Lung (tissue), 12 donors: ENCODE results near the gene CUL7. TPM values are rescaled to one million over a fixed set of nuclear protein-coding genes. Genes with fewer than 3 reads are reported as not detected.
"Not testable (repeated sequence)": the region's sequence is repeated elsewhere in the genome, so short reads cannot be mapped to it uniquely, and the experiment has no call there.

Experiments
- ATAC-seq: fragments of 200-7000 bp; cut with Tn5 transposase; one replicate; pipeline ENCODE4 v1.9.1; 2020; ENCODE audit warnings: moderate number of reproducible peaks; ENCODE audit not compliant: insufficient read depth, low FRiP score
- DNase-seq, 3 donors: peaks; one replicate each; pipeline ENCODE4 v3.0.0-alpha.2; 2013 to 2017
- H3K27ac ChIP-seq, 2 donors: one replicate each; pipeline ENCODE4 v1.5.1; 2013; ENCODE audit warnings: mild to moderate bottlenecking in 2 of 2, moderate library complexity in 2 of 2, control low read depth in 1 of 2, inconsistent platforms in 1 of 2, low read depth in 1 of 2, low read length in 1 of 2
- H3K27me3 ChIP-seq, 3 donors: one replicate each; pipeline ENCODE4 v1.5.1; 2013; ENCODE audit warnings: low read length in 2 of 3; ENCODE audit not compliant: control insufficient read depth in 3 of 3, insufficient read depth in 3 of 3
- H3K36me3 ChIP-seq, 4 donors: one replicate each; pipeline ENCODE4 v1.5.1; 2013; ENCODE audit warnings: low read length in 4 of 4, mild to moderate bottlenecking in 1 of 4, moderate library complexity in 1 of 4; ENCODE audit not compliant: control insufficient read depth in 4 of 4, insufficient read depth in 4 of 4
- H3K4me1 ChIP-seq, 5 donors: one replicate each; pipeline ENCODE4 v1.5.1; 2013; ENCODE audit warnings: low read length in 5 of 5, mild to moderate bottlenecking in 2 of 5, moderate library complexity in 1 of 5; ENCODE audit not compliant: control insufficient read depth in 5 of 5, insufficient read depth in 5 of 5
- H3K4me3 ChIP-seq: one replicate; pipeline ENCODE4 v1.5.1; 2013; ENCODE audit warnings: mild to moderate bottlenecking, control low read depth, moderate library complexity
- H3K9ac ChIP-seq, 2 donors: one replicate each; pipeline ENCODE4 v1.5.1; 2013; ENCODE audit warnings: low read length in 2 of 2, control low read depth in 1 of 2; ENCODE audit not compliant: insufficient read depth in 1 of 2
- H3K9me3 ChIP-seq, 4 donors: one replicate each; pipeline ENCODE4 v1.5.1; 2013; ENCODE audit warnings: low read length in 3 of 4, mild to moderate bottlenecking in 1 of 4, moderate library complexity in 1 of 4; ENCODE audit not compliant: control insufficient read depth in 4 of 4, insufficient read depth in 3 of 4
- CTCF ChIP-seq: IDR thresholded peaks from 2 replicates; pipeline ENCODE4 v1.5.1; 2012; ENCODE audit warnings: mild to moderate bottlenecking; ENCODE audit errors: control extremely low read depth, extremely low read depth
- WGBS, 2 donors: extraction: QIAGEN DNeasy Blood & Tissue Kit; methylation state at CpG; one replicate each; pipeline ENCODE4 v1.1.7; 2013; 5-methylcytosine and 5-hydroxymethylcytosine counted together
- polyA plus RNA-seq, 2 donors: library from polyadenylated mRNA; stranded (reverse); fragments of 200-250 nt; gene quantifications; one replicate each; pipeline ENCODE4 v1.2.1, GENCODE V29; 2013
- total RNA-seq, 2 donors: library from RNA; depleted of rRNA in 1 of 2; stranded (reverse); fragments of >200 nt in 1 of 2; gene quantifications; one replicate each; pipeline ENCODE4 v1.2.1, GENCODE V29; 2014 to 2021
- donor health status: control.
- donor health status: control.
- donor health status: Bipolar disorder and iron deficiency.
- donor health status: healthy.
- donor health status: DM: yes; HTN: yes; CAD: no.

CUL7 gene
- total and polyA plus RNA-seq, 4 donors = 8.2 to 23.6 (median 15.2) TPM

GRCh38 chr6:43006251-43006650, 47.4 kb downstream of the CUL7 start:
- 96 to 97% methylated on average over 11 of the region's 11 CpGs for WGBS, 2 donors
- Histone ChIP-seq H3K27me3 (no peaks in the 10 kb centered on the region), H3K9ac (no peak overlapping the region), H3K36me3 (peaks cover 8 to 32% (median 29%) of the 10 kb centered on the region in 4 donors), H3K9me3 (no peaks in the 10 kb centered on the region), H3K27ac (no peak overlapping the region), H3K4me1 (no peaks in the 10 kb centered on the region), H3K4me3 (no peak overlapping the region)
- no peak for TF ChIP-seq CTCF
- ATAC-seq (no peak), DNase-seq (no peak)

- no peak overlapping the region for H3K27ac ChIP-seq
- WGBS, 2 donors = 92 to 97% methylated on average over 5 of the region's 5 CpGs
- no peaks in the 10 kb centered on the region for H3K27me3 ChIP-seq
- H3K4me3 ChIP-seq = no peak overlapping the region
- ATAC-seq (no peak), DNase-seq (no peak)
- TF ChIP-seq CTCF = no peak
- H3K36me3 ChIP-seq = peaks cover 4 to 28% (median 25%) of the 10 kb centered on the region in 4 donors
- no peaks in the 10 kb centered on the region for H3K4me1 ChIP-seq
- H3K9me3 ChIP-seq = no peaks in the 10 kb centered on the region
- H3K9ac ChIP-seq = no peak overlapping the region
Measured at GRCh38 chr6:43005844-43006243, 47.8 kb downstream of the CUL7 start.

GRCh38 chr6:43001843-43002242, 51.8 kb downstream of the CUL7 start:
- no peak for DNase-seq
- no peak overlapping the region for H3K4me3 ChIP-seq
- TF ChIP-seq CTCF = no peak

GRCh38 chr6:42998205-42998604, 55.4 kb downstream of the CUL7 start:
- not testable (repeated sequence) for H3K9ac ChIP-seq, H3K36me3 ChIP-seq, ATAC-seq, H3K4me1 ChIP-seq, DNase-seq, H3K9me3 ChIP-seq, H3K4me3 ChIP-seq, H3K27me3 ChIP-seq, H3K27ac ChIP-seq
- 95% methylated on average over 9 of the region's 9 CpGs for WGBS, 2 donors

More at GRCh38 chr6:43001843-43002242, 51.8 kb downstream of the CUL7 start:
- 92 to 97% methylated on average over 8 of the region's 8 CpGs for WGBS, 2 donors
- no peaks in the 10 kb centered on the region for H3K9me3 ChIP-seq
- no peak overlapping the region for H3K27ac ChIP-seq
- H3K27me3 ChIP-seq = no peaks in the 10 kb centered on the region
- no peak overlapping the region for H3K9ac ChIP-seq
- no peak for ATAC-seq
- H3K36me3 ChIP-seq = peaks cover 0 to 10% (median 5%) of the 10 kb centered on the region in 4 donors
- no peaks in the 10 kb centered on the region for H3K4me1 ChIP-seq
